ENCODE results near the gene PML.
"Not testable (repeated sequence)": the region's sequence is repeated elsewhere in the genome, so short reads cannot be mapped to it uniquely, and the experiment has no call there.

Gene PML

GRCh38 chr15:74038707-74039655 is 44.5 kb downstream of the PML start:
- no peak for DNase-seq (ENCODE audit: low spot score)

- no peak for DNase-seq (ENCODE audit: low spot score)
Observed at GRCh38 chr15:74039656-74040010, 45.1 kb downstream of the PML start.

DNA sequence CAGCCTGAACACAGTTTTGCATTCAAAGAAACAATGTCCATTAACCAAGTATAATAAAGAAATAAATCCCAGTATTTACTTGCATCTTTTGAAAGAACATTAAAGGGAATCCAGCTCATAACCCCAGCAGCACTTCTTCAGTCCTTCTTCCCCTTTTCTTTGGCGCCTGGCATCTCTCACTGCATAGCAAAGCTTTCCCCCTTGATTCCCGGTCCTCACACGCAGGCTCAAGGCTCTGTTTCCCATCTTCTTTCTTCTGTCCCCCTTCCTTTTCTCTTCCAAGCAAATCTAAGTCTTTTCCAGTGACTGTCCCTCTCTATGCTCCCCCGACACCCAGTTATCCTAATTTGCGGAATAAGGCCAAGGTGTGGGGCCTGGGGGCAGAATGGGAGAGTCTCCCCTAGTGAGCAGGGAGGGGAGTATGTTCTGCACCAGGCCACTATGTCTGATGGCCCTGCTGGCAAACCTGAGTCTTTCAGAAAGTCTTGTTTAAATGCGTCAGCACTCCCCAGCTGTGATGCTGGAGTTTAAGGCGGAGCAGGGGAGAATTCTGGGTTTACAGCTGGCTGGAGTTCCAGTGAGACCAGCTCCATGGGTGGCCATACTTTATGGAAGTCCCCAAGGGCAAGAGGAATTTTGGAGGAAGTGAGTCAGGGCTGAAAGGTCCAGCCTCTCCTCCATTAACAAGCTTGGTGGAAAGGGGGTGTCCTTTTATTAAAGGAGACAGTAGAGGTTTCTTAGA is 45.8 kb downstream of the PML start:
- DNase-seq (ENCODE audit: low spot score): no peak

DNA sequence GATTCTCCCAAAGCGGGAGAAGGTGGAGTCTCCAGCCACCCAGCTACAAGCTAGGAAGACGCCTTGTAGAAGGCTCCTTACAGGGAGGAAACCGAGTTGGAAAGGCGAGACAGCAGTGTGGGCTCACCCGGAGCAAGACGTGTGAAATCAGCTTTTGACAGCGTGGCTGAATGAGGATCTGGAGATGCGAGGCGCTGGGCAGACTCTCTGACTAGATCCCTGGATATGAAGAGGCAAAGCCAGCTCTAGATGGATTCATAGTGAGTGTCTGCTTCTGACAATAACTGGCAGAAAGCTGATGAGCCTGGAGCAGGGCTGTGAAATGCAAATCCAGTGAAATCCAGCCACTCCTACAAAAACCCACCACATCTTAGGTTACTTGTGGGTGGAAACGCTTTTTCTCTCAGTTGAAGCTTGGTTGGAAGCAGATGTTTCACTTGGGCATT is 46.8 kb downstream of the PML start:
- DNase-seq (ENCODE audit: low spot score): no peak

GRCh38 chr15:74041777-74042435 is 47.4 kb downstream of the PML start:
- DNase-seq (ENCODE audit: low spot score): no peak

- no peak for DNase-seq (ENCODE audit: low spot score)
Observed at GRCh38 chr15:74042603-74043424, 48.3 kb downstream of the PML start.

GRCh38 chr15:74043425-74044266 is 49.1 kb downstream of the PML start:
- DNase-seq (ENCODE audit: low spot score): no peak

DNA sequence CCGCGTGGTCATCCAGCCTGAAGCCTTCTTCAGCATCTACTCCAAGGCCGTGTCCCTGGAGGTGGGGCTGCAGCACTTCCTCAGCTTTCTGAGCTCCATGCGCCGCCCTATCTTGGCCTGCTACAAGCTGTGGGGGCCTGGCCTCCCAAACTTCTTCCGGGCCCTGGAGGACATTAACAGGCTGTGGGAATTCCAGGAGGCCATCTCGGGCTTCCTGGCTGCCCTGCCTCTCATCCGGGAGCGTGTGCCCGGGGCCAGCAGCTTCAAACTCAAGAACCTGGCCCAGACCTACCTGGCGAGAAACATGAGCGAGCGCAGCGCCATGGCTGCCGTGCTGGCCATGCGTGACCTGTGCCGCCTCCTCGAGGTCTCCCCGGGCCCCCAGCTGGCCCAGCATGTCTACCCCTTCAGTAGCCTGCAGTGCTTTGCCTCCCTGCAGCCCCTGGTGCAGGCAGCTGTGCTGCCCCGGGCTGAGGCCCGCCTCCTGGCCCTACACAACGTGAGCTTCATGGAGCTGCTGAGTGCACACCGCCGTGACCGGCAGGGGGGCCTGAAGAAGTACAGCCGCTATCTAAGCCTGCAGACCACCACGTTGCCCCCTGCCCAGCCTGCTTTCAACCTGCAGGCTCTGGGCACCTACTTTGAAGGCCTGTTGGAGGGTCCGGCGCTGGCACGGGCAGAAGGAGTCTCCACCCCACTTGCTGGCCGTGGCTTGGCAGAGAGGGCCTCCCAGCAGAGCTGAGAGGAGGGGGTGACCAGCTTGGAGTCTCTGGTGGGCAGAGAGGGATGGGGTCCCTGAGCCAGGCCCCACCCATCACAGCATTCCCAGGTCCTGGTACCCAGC is 50.0 kb downstream of the PML start:
- DNase-seq (ENCODE audit: low spot score): no peak

GRCh38 chr15:74045184-74045583 is 50.7 kb downstream of the PML start:
- no peak for DNase-seq (ENCODE audit: low spot score)

DNA sequence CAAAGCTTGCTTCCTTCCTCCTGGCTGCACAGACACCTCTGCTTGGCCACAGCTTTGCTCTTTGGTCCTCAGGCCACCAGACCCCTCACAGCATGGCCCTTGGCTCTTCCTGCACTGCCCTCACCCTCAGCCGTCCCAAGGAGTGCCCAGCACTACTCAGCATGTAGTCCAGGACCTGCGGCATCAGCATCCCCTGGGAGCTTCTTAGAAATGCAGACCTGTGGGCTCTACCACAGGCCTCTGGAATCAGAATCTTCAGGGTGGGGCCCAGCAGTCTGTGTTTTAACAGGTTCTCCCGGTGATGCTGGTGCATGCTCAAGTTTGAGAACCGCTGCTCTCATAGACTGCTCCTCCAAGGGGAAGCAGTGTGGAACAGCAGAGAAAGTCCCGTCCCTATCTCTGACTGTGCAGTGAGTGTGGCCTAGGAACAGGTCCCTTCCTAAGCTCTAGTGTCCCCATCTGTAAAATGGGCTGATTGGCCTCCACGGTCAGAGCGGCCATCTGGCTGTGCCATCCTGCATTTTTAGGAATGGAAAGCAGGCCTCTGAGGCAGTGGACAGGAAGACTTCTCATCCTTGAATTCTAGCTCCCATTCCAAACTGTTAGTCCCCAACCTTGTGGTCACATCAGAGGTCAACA is 51.2 kb downstream of the PML start:
- no peak for DNase-seq (ENCODE audit: low spot score)

- no peak for DNase-seq (ENCODE audit: low spot score)
Observed at GRCh38 chr15:74046275-74046674, 51.8 kb downstream of the PML start.

DNA sequence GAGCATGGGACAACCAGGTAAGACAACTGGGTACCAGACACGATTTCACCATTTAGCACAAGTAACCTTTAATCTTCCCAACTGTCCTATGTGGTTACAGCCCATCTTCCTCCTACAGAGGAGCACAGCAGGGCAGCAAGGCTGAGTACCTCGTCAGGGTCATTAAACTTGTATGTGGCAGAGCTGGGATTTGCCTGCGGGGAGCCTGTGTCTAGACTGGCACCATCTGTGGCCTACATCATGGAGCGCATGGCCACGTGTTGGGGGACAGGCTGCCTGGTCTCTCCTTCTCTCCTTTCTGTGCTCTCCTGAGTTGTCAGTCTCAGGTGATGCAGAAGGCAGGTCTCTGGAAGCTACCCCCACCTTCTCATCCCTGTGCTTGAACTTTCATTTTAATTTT is 55.6 kb downstream of the PML start:
- DNase-seq (ENCODE audit: low spot score): no peak

DNA sequence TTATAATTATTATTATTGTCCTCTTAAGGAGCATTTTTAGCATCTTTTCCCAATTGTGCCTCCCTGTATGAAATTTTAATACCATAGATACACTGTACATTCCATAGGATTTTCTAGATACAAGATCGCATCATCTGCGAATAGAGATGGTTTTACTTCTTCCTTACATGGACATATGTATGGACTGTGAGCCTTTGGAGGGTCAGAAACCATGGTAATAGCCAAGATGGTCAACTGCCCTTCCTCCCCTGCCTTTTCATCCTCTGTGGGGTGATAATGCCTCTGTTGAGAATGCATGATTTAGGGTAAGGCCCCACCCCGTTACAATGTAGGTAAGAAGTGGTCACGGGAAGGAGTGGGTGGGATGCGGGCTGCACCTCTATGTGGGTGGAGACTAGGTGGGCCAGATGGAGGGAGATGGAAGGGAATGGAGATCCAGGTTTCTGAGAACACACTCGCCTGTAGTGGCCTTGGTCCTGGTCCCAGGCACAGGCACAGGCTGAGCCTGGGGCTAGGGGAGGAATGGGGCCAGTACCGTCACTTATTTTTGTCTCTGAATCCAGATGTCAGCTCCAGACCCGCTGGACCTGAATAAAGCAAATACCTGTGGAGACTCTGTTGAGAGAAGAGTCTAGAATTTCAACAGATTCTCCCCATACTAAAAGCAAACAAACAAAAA is 56.2 kb downstream of the PML start:
- no peak for DNase-seq (ENCODE audit: low spot score)

GRCh38 chr15:74052271-74053260 is 58.0 kb downstream of the PML start:
- DNase-seq (ENCODE audit: low spot score): not testable (repeated sequence)

DNA sequence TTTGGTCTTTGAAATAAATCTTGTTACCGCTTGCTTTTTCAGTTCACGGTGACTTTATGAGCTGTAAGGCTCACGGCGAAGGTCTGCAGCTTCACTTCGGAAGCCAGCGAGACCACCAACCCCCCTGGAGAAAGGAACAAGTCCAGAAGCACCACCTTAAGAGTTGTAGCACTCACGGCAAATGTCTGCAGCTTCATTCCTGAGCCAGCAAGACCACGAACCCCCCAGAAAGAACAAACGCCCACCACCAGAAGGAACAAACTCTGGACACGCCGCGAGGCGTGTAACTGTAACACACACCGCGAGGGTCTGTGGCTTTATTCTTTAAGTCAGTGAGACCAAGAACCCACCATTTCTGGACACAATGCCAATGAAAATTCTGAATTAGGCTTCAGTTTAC is 59.0 kb downstream of the PML start:
- DNase-seq (ENCODE audit: low spot score): no peak

DNA sequence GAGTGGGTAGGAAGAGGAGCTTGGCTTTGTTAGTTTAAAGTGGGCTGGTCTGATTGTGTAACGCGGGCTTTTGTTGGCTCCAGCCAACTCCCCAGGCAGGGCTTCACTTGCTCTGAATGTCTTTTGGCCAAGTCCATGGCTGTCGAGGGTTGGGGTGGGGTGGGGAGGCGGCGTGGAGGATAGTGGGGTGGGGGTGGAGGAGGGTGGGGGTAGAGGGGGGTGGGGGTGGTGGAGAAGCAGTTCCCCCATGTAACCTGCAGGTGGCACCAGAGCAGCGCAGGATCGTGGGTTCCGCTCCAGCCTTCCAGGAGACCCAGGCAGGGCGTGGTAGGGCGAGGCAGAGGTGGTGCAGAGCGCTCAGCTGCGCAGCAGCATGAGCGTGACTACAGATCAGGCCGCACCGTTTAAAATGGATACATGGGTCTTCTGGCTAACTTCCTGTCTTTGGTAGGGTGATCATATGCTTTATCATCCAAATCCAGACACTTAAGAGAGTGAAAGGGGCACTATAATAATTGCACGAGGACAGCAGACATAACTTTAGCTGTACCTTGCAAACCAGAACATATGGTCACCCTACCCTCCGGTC is 59.5 kb downstream of the PML start:
- DNase-seq (ENCODE audit: low spot score): peak; percentile 59

GRCh38 chr15:74055804-74056203 is 61.3 kb downstream of the PML start:
- no peak for DNase-seq (ENCODE audit: low spot score)
